HG03159 (cell line): ENCODE data around the gene KNDC1.
"Not testable (repeated sequence)": the region's sequence is repeated elsewhere in the genome, so short reads cannot be mapped to it uniquely, and the experiment has no call there.

Experiments
- ATAC-seq: cut with Tn5 transposase; IDR thresholded peaks from one replicate; pipeline ENCODE4 v1.9.1; 2021; ENCODE audit warnings: mild to moderate bottlenecking, moderate library complexity; ENCODE audit not compliant: unreplicated experiment

KNDC1 gene, protein sequence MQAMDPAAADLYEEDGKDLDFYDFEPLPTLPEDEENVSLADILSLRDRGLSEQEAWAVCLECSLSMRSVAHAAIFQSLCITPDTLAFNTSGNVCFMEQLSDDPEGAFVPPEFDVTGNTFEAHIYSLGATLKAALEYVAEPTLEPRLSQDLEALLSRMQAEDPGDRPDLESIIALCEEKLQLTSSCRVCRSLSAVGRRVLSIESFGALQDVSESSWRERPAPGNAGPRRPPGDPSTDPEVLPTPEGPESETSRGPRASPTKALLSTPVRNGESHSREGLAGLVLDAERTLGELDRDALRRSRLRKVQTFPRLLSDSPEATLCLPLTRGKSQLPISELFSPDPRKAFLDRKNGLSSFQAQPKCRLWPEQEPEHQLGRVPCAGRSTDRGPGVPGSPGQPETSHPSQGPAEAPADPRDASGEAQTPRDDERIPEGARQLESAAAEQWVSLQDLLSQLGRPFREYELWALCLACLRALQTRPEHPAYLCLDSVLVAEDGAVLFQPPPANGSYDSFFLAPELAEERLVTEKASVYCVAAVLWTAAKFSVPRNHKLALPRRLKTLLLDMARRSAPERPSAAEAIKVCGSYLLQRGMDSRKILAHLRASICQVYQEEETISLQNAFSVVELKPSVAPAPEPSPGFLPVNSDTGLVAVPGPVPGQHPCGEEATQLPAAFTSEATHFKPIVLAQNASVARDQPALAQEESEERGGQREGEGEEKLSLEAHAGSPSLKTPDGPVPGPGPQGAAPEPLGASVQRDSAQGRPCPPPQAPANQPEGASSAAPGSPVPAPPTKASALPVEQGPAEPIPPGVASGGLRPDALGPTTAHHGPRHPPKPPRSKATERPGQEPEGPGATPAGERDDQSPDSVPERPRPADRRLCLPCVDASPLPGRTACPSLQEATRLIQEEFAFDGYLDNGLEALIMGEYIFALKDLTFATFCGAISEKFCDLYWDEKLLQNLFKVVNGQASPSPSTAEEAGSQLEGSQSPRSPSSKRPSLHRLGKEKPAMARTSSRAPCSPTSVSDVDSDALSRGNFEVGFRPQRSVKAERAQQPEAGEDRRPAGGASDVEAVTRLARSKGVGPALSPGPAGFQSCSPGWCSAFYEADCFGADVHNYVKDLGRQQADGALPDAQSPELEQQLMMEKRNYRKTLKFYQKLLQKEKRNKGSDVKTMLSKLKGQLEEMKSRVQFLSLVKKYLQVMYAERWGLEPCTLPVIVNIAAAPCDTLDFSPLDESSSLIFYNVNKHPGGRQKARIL (N-terminal part only)

GRCh38 chr10:133159950-133160825 lies at the start of gene KNDC1:
KNDC1 (plus strand) TSS chr10:133160219; CDS start chr10:133160468, 249 bp downstream.
- ATAC-seq = no peak

DNA sequence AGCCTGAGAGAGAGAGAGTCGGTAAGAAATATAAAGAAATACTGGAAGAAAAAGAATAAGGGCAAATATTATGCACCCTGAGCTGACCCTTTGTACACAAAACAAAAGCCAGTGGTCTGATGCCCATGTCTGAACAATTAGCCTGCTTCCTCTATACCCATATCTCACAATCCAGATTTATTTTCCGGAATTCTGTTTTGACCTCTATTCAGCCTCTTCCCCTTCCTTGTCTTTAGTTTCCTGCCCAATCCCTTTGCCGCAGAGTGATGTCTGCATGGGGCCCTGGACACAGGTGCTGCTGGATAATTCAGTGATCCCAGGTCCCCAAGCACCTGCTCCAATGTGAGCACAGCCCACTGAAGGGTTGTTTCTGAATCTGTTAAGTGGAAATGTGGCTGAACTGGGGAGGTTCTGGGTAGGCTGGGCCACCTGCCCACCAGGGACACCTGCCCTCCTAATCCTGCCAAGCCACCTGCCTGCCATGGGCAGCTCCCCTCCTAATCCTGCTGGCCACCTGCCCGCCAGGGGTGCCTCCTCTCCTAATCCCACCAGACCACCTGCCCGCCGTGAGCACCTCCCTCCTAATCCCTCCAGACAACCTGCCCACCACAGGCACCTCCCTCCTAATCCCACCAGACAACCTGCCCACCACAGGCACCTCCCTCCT lies 49.3 kb upstream of the KNDC1 start:
- no peak for ATAC-seq

DNA sequence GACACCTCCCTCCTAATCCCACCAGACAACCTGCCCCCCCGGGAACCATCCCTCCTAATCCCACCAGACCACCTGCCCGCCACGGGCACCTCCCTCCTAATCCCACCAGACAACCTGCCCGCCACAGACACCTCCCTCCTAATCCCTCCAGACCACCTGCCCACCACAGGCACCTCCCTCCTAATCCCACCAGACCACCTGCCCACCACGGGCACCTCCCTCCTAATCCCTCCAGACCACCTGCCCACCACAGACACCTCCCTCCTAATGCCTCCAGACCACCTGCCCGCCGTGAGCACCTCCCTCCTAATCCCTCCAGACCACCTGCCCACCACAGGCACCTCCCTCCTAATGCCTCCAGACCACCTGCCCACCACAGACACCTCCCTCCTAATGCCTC lies 48.4 kb upstream of the KNDC1 start:
- not testable (repeated sequence) for ATAC-seq

GRCh38 chr10:133113146-133113830 lies 46.7 kb upstream of the KNDC1 start:
- ATAC-seq = no peak

GRCh38 chr10:133113847-133114246 lies 46.2 kb upstream of the KNDC1 start:
- ATAC-seq = no peak

DNA sequence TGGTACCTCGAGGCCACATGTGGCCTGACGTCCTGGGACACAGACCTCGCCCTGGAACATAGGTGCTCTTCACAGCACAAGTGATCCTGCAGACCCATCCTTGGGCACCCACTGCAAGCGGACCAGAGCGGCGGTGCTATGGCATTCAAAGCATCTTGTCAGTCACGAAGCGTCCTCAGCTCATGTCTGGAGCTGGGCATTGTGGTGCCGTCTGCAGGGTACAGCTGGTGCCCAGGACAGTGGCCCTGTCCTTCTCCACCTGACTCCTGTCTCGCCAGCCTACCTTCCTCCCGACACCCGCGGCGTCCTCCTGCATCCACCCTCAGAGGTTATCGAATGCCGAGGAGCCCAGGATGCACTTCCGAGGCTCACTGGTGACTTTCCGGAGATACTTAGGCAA lies 45.8 kb upstream of the KNDC1 start:
- ATAC-seq = no peak

DNA sequence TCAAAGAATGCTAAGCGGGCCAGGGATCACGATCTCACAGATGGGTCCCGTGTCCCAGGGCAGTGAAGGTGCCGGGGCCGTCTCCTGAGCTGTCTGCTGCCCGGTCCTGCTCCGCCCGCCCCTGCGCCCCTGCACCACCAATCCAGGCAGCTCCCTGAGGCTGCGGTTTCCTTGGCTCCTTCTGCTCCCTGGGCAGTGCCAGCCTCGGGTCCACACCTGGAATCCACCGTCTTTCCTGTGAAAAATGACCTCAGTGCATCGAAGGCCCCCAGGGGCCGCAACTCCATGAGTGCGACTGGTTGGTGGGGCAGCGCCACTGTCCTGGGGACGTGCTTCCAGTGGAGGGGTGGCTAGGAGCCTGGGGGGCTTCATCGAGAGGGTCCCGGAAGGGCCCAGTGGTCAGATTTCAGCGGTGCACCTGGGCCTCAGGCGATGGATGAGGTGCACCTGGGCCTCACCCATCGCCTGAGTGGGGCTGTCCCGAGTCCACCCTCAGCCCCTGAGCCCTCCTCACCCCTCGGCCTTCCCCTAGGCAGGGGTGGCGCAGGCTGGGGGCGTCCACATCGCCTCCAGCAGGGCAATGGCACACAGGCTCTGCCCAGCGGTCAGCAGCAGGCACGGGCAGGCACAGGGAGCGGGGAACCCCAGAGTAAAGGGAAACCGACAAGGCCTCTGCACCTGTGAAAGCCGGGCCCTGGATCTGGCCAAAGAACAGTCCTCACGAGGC lies 45.1 kb upstream of the KNDC1 start:
- ATAC-seq = no peak

DNA sequence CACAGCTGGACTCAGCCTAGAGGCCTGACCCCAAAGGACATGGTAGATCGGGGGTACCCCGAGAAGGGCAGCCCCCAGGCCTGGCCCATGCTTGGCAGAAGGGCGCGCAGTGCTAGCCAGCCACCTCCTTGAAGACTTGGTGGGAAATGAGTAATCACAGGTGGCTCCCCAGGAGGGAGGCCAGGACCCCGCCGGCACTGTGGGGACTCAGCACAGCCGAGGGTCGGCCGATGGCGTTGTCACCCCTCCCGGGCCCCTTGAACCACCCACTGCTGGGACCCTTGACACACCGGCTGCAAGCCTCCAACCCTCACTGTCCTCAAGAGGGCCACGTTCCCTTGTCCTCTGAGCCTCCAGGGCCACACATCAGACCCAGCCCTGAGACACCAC lies 44.6 kb upstream of the KNDC1 start:
- no peak for ATAC-seq

DNA sequence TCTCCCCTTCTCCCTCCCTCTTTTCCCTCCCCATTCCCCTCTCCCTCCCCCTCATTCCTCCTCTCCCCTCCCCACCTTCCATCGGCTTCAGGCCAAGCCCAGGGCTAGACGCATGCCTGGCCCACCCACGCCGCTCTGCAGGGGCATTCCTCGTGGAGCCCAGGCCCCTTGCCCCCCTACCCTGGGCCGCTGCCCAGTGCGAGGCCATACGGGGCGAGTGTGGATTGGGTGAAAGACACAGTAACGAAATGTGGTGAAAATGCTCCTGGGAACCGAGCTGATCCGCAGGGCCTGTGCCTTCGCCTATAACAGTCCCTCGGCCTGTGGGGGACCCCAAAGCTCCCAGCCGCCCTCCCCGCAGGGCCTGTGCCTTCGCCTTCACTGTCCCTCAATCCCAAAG lies 44.0 kb upstream of the KNDC1 start:
- no peak for ATAC-seq

DNA sequence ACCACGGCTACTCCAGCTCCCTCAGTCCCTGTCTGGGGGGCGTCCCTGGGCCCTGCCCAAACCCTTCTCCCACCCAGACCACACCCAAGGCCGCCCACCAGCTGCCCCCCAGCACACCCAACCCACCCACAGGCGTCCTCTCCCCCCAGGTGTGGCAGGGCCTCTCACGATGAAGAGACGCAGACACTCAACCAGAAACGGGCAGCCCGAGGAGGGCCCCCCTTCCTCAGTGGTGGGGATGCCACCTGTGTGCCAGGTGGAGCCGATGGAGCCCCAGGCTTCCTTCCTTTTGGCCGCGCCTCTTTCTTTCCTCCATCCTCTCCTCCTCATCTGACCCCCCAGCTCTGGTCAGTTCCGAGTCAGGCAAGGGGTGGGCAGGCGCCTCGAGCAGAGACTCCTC lies 43.6 kb upstream of the KNDC1 start:
- ATAC-seq = no peak

GRCh38 chr10:133117036-133117687 lies 42.9 kb upstream of the KNDC1 start:
- ATAC-seq = no peak

DNA sequence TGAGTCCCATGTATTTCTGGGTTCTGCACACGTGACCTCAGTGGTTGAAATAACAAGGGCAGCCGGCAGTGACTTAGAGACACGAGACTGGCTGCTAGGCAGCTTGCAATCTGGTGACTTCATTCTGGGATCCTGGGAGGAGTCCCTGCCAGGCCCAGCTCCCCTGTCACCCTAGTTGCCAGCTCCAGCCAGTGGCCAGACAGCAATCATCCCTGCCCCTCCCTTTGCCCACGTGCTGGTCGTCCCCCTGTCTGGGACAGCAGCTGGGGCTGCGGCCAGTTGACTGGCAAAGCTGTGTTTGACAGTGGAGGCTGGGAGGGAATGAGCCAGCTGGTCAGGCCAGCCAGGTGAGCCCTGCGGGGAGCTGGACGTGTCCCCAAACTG lies 42.3 kb upstream of the KNDC1 start:
- no peak for ATAC-seq

DNA sequence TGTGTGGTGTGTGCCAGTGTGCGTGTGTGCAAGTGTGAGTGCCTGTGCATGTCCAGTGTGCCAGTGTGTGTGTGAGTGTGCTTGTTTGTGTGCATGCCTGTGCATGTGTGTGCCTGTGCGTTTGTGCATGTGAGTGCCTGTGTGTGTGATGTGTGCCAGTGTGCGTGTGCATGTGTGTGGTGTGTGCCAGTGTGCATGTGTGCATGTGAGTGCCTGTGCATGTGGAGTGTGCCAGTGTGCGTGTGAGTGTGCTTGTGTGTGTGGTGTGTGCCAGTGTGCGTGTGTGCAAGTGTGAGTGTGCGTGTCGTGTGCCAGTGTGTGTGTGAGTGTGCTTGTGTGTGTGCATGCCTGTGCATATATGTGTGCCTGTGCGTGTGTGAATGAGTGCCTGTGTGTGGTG lies 38.5 kb upstream of the KNDC1 start:
- no peak for ATAC-seq

- no peak for ATAC-seq
Observed at GRCh38 chr10:133122171-133122935, 37.7 kb upstream of the KNDC1 start.

DNA sequence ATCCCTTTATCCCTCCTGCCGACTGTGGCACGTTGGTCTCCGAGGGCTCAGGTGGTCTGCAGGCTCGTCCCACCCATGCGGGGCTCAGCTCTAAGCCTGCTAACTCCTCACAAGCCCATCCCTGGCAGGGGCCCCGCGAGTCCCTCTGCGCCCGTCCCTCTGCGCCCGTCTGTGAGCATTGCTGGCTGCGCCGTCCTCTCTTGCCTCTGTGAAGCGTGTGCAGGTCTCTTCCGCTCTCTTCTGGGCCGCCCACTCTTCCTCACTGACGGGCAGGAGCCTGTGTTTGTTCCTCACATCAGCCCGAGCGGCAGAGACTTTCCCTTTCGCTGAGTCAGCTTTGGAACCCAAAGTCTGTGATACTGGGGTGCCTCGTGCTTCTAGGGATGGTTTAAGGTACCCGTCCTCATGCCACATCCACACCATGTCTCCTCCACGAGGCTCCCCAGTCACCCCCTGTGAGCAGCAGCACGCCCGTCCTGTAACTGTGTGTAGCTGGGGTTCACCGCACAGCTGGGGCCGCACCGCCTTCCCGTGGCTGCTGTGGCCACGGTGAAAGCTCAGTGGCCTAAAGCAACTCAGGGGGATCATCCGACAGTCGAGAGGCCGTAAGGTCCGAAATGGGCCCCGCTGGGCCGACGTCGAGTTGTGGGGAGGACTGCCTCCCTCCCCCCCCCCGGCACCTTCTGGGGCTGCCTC lies 36.8 kb upstream of the KNDC1 start:
- ATAC-seq = no peak

DNA sequence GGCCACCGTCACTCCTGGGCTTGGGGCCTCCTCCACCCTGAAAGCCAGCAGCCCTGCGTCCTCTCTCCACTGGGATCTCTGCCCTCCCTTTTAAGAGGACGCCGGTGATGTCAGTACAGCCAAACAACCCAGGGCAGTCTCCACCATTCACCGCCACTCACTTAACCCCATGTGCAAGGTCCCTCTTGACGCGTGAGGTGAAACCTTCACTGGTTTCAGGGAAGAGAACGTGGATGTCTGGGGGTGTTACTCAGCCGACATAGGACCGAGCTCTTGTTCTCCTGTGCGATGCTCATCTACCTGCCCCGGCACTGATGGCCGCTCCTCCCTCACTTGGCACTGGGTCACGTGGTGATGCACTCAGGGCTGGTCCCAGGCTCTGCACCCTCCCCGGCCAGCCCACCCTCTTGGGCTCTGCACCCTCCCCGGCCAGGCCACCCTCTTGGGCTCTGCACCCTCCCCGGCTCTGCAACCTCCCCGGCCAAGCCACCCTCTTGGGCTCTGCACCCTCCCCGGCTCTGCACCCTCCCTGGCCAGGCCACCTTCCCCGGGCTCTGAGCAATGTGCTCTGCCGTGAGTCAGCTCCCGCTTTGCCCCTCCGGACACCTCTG lies 36.2 kb upstream of the KNDC1 start:
- no peak for ATAC-seq
